ENCODE data around the gene CCDC136. TPM values are rescaled to one million over a fixed set of nuclear protein-coding genes. Genes with fewer than 3 reads are reported as not detected.

Gene CCDC136
- total RNA-seq, 1 donor from 2014 or later: 0.99 TPM

DNA sequence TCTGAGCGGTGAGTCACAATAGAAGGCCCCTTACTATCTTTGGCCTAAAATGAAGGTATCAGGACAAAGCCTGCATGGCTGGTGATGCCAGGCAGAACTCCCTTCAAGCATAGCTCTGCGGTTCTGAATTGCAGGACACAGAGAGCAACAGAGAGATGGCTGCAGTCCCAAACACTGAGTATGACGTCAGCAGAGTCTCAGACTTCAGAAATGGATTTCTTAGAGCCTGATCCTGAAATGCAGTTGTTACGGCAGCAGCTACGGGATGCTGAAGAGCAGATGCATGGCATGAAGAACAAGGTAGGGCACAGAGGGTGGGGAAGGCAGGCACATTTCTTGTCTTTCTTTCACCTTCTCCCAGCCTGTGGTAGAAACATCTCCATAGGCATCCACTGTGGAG lies 13.5 kb downstream of the CCDC136 start:
- no peak for DNase-seq (ENCODE audit: low read depth in 2 of 2)

DNA sequence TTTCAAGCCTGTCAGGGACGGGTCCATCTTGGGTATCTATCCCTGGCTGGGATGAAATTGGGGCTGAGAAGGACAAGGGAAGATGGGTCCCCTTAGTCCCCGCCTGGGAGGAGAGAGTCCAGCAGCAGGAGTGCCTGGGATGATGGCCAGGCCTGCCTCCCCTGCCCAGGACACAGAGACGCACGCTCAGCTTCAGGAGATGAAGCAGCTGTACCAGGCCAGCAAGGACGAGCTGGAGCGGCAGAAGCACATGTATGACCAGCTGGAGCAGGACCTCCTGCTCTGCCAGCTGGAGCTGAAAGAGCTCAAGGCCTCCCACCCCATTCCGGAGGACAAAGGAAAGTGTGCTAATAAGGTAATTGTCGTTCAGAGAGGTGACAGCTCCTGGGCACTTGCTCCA lies 15.4 kb downstream of the CCDC136 start:
- DNase-seq (ENCODE audit: low read depth in 2 of 2): no peak

DNA sequence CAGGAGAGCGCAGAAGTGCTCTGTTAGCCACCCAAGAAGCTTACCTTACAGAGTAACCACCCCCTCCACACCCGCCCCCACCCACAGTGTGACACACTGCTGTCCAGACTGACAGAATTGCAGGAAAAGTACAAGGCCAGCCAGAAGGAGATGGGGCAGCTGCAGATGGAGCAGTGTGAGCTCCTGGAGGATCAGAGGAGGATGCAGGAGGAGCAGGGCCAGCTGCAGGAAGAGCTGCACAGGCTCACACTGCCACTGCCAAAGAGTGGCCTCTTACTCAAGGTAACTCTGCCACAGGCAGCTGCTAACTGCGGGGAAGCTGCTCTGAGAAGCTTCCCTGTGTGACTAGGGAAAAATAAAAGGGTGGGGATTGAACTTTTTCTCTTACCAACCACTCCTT lies 17.6 kb downstream of the CCDC136 start:
- DNase-seq (ENCODE audit: low read depth in 2 of 2): no peak

DNA sequence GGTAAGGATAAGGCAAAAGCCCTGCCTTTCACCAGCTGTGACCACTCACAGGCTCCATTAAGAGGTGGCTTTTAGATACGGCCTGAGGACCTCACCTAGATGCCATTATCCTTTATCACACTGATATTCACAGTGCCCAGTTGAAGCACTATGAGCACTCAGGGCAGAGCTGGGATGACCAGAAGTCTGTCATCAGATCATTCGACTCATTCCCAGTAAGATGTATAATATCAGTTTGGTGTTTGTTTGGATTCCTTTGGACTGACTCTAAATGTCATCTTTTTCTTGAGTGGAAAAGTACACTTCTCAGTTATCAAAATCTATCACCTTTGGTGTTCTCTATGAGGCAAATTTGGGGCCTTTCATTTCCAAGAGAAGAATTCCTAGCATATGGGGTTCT lies 18.7 kb downstream of the CCDC136 start:
- no peak for DNase-seq (ENCODE audit: low read depth in 2 of 2)

DNA sequence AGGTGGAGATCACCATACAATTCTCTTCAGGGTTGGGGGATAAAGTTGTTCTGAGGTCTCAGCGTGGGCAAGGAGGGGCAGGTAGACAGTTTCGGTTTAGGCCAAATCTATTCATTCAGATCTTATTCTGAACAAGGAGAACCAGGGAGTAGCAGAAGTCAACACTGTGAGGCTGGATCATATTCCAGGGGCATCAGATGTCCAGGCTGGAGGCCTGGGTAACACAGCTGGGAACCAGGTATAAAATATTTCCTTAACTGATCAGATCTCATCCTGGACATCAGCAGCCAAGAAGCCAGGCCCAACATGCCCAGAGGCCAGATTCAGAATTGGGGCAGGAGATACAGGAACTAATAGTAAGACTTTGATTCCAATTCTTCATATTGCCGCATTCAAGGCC lies 19.2 kb downstream of the CCDC136 start:
- no peak for DNase-seq (ENCODE audit: low read depth in 2 of 2)

DNA sequence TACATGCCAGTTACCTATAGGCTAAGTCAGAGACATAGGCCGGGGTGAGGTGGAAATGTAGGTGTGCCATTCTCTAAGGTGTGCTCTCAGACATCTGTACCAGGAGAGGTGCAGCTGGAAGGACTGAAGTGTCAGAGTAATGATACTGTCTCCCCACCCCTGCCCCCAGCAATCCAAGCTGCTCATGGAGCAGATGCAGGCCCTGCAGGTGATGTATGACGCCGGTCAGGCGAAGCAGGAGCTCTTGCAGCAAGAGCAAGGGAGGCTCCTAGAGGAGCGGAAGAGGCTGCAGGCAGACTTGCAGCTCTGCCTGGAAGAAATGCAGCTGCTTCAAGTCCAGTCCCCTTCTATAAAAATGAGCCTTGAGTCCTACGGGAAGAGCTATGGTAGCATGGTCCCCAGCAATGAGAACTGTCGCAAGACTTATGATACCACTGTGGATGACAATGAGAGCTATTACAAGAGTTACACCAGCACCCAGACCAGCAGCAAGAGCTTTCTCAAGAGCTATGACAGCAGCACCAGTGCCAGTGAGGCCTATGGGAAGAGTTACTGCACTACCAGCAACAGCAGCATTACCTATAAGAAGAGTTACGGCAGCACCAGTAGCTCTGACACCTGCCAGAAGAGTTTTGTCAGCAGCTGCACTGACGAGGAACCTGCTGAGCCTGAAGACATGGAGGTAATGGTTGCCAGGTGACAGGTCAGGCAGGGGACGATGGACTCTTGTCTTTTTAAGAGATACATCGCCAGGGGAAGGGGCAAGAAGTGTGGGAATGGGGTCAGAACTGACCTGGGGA lies 20.1 kb downstream of the CCDC136 start:
- DNase-seq (ENCODE audit: low read depth in 2 of 2): no peak

DNA sequence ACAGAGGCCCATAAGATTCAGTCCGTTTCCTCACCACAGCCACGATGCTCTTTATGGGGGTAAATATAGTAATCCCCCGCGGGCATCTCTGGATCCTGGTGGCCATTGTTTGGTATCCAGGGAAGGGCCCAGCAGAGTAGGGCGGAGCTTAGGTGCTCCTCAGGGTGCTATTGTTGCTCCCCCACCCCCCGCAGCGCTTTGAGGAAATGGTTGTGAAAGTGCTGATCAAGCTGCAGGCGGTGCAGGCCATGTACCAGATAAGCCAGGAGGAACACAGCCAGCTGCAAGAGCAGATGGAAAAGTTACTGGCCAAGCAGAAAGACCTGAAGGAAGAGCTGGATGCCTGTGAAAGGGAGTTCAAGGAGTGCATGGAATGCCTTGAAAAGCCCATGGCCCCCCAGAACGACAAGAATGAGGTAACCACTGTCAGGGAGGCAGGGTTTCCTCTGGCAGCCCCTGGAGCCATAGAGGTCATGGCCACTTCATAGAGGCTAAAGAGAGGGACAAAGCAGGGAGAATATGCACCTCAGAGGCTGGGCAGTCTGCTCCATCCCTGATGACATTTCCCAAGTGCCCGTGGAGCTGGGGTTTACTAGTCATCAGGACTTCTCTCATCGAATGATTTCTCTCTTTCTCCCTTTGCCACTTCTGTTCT lies 20.9 kb downstream of the CCDC136 start:
- peak in 1 of 2 donors; percentile 40 for DNase-seq (ENCODE audit: low read depth in 2 of 2)

DNA sequence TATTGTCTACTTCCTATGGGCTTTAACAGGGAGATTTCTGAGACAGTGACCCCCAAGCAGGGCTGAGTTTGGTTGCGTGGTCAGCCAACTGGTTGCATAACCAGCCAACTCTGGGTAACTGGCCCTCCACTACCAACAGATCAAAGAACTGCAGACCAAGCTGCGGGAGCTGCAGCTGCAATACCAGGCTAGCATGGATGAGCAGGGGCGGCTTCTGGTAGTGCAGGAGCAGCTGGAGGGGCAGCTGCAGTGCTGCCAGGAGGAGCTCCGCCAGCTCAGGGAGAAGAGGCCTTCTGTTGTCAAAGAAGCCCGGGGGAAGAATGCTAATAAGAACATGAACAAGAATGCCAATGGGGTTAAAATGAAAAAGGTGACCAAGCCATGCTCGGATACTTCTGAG lies 22.7 kb downstream of the CCDC136 start:
- DNase-seq (ENCODE audit: low read depth in 2 of 2): no peak

DNA sequence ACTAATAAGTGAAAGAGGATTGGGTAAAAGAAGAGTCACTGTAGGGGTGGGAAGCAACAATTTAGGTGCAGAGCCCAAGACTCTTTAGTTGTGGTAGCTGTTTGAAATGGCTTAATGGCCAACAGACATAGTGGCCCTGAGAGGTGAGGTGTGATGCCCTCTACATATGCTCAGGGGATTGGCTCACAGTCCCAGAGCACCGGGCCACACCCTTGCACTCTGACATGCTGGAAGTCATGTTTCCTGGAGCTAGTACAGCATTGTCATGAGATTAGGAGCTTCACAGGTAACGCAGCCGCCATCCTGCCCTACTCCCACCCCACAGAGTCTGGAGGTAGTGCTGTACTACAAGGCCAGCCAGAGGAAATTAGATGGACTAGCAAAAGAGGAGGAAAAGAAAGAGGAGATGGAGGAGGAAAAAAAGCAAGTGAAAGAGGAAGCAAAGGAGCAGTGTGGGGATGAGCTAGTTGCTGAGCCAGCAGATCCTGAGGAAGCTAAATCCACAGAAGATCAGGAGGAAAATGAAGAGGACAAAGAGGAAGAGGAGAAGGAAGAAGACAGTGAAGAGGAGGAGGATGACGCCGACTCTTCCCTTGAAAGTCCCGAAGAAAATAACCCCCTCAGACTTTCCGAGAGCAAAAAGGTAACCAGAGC lies 23.6 kb downstream of the CCDC136 start:
- no peak for DNase-seq (ENCODE audit: low read depth in 2 of 2)

DNA sequence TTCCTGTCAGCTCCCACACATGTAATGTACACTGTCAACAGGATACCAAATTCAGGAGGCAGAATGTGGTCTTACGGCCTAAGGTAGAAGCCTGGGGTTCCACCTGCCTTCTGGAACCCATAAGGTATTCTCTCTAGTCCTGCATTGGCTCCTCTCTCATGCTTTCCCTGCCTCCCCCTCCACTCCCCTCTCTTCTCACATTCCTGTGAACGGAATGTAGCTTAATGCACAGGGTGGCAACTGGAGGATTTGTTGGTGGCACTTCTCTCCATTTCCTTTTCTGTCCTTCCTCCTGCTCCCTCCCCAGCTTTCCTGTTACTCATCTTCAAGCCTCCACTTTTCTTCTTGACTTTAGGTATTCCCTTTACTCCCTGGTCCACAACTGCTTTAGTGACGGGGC lies 26.9 kb downstream of the CCDC136 start:
- no peak for DNase-seq (ENCODE audit: low read depth in 2 of 2)

DNA sequence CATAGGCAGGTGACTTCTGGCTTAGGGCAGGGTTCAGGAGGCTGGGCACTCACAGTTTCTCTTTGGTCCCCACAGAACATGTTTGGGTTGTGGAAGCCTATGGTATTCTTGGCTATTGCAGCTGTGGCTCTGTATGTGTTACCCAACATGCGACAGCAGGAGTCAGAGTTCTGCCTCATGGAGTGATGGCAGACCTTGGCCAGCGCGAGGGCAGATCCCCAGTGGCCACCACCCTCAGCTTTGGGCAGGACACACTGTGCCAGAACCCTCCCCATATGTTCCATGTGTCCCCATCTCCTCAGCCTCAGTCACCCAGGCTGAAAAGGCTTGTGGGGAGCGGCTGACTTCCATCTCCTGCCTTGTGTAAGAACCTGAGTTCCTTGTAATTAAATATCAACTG lies 30.0 kb downstream of the CCDC136 start:
- no peak for DNase-seq (ENCODE audit: low read depth in 2 of 2)

DNA sequence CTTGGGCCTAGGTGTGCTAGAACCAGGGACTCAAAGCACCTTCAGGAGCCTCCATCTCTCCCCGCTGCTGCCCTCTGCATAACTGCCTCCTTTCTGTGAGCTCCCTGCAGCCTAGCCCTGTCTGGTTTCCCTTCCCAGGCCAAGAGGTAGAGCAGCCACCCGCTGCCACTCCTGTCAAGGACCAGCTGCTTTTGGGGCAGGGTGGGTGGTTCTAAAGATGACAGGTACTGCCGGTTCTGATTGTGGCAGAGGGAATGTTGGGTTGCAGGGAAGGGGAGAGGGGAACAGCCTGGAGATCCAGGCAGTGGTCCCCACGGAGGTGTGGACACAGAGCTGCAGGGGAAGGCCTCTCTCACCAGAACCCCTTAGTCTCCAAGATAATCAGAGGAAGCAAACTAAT lies 34.7 kb downstream of the CCDC136 start:
- DNase-seq (ENCODE audit: low read depth in 2 of 2): no peak

DNA sequence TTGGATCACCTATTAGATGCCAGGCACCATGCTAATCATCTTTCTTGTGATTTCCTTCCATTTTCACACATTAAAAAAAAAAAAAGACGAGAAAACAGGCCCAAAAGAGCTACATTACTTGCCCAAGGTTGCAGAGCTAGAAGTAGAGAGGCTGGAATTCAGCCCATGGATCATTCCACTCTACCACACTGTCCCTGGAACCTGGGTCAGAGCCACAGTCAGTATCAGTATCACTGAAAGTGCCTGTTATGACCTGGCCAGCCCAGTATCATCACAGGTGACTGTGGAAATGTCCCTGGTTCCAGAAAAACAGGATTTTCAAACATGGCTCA lies 35.1 kb downstream of the CCDC136 start:
- no peak for DNase-seq (ENCODE audit: low read depth in 2 of 2)

DNA sequence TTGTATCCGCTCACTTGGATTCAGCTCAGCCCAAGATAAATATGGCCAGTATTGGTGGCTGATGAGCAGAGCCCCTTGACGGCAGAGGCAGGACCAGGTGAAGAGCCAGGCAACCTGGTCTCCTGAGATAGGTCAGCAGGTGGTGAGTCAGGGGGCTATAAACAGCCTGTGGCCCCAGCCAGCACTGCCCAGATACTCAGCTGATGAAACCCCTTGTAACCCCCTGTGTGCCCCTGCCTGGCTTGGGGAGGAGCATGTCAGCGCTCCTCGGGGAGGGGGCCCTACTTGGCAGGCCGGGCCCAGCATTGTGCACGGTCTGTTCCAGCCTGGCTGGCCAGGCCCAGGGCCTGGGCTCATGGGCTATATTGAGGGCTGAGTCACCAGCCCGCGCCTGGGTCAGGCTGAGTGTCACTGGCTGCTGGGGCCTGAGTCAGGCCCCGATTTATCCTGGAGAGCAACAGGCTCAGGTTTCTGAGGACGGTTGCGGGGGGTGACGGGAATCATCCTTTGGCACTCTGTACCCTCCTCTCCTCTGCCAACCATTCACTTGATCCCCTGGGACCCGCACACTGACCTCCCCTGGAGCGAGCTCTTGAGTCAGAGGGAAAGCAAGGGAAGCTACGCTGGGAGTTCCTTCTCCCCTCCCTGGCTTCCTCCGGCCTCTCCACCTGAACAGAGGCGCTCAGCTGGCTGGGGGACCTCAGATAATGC lies 35.6 kb downstream of the CCDC136 start:
- peak; percentile 46 to 68 for DNase-seq (ENCODE audit: low read depth in 2 of 2)

DNA sequence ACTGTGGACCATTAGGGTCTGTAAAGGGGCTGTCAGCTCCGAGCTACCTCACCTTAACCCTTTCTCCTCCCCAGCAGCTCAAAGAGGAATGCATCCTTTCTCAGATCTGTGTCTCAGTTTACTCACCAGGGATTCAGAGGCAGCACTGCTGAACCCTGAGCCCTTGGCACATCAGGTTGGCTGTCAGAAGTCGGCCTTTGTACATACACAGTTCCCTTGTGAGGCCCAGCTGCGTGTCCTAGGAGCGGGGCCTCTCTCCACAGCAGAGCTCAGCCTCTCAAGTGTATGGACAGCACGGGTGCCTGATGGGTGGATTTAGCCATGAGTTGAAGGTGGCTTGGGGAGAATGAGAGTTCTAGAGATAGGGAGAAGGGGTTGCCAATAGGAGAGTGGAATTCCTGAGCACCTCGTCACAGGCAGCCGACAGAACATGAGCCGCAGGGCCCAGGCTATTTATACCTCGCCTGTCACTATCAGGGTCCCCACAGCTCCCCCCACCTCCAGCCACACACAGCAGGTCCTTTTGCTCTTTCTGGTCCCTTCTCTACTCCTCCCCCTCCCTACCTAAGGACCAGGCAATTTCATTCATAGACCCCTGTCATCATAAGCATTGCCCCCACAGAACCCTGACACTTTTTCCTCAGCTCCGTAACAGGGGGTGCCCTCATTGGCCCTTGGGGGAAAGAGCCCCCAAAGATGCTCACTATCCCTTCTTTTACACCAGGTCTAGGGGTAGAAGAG lies 36.4 kb downstream of the CCDC136 start:
- peak in 1 of 2 donors; percentile 13 for DNase-seq (ENCODE audit: low read depth in 2 of 2)

DNA sequence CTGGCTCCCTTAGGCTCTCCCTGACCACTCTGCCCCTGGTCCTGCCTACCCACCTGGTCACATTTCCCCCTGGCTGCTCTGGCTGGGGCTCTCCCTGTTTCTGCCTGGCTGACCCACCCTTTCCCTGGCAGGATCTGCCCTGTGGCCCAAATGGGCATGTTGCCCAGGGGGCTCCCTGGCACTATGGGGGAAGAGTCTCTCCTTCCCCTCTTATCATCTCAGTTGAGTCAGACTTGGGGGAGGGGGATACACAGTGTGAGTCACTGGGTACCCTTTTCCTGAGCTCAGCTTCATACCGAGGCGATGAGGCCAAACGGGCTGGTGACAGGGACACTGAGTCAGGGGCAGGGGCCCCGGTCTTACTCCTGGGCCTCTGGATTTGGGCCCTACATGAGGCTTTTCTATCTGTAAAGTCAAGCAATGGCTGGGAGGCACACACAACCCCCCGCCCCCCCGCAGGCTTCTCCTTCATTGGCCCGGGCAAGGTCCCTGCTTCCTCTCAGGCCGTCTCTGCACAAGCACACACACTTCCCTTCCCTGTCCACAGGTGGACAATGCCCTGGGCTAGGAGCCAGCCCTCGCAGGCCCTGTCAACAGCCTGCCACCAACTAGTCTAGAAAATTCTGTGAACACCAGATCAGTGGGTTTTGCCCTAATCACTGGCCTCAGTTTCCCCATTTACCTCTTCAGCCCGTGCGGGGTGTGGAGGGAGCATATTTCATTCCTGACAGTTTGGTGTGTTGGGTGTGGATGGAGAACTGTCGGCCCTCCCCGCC lies 37.8 kb downstream of the CCDC136 start:
- peak; percentile 56 to 89 for DNase-seq (ENCODE audit: low read depth in 2 of 2)

DNA sequence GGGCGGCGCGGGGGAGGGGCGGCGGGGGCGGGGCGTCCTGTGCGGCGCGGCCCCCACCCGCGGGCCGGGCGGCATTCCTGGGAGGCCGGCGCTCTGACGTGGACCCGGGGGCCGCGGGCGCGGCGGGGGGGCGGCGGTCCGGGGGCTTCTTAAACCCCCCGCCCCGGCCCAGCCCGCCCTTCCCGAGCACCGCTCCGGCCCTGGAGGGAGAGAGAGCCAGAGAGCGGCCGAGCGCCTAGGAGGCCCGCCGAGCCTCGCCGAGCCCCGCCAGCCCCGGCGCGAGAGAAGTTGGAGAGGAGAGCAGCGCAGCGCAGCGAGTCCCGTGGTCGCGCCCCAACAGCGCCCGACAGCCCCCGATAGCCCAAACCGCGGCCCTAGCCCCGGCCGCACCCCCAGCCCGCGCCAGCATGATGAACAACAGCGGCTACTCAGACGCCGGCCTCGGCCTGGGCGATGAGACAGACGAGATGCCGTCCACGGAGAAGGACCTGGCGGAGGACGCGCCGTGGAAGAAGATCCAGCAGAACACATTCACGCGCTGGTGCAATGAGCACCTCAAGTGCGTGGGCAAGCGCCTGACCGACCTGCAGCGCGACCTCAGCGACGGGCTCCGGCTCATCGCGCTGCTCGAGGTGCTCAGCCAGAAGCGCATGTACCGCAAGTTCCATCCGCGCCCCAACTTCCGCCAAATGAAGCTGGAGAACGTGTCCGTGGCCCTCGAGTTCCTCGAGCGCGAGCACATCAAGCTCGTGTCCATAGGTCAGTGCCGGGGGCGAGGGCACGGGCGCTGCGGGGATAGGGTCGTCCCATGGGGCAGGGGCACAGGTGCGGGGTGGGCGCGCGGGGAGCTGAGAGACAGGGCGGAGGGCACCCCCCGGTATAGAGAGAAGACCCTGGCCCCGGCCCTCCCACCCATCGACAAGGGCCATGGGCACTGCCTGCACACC lies 38.7 kb downstream of the CCDC136 start, which contains the start of gene FLNC:
TSS of gene FLNC (plus strand) at position 176 of the 947 bp plus-strand sequence. CDS start at position 408, 232 bp downstream.
- DNase-seq (ENCODE audit: low read depth in 2 of 2): peak; percentile 70 to 86

DNA sequence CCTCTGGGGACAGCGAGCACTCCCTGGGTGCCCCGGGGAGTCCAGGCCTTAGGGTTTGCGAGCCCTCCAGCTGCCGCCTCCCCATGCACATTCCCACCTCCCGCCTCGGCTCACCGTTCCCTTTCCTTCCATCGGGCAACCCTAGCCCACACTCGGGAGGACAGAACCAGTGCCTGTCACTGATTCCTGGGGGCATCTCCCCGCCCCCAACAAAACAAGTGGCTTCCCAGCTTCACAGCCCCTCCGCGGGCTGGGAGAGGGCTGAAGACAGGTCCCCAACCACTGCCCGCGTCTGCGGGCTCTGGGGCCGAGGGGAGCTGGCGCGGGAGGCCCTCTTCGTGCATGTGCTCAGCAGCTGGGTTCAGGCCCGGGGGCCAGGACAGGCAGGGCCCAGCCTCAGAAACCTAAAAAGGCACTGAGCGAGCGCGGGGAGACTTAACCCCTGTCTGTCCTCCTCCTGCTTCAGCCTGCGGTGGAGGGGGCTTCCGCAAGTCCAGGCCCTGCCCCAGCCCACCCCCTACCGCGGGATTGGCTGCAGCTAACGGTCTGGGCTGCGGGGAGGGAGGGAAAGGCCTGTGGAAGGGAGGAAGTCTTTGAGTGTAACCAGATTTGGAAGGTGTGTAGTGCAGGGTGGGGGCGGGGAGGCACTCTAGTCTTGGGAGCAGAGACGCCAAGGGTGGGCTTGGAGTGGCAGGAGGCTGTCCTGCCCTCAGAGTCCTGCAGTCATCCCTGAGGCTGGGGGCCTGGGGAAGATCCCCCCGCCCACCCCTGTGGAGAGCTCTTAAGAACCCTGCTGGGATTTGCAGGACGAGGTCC lies 39.6 kb downstream of the CCDC136 start:
- DNase-seq (ENCODE audit: low read depth in 2 of 2): peak; percentile 51 to 76
